HAP-1 (cell line): ENCODE data around the gene HRH2.

Source experiments
- DNase-seq, 2 experiments: peaks; one replicate each; pipeline ENCODE4 v3.0.0-alpha.2; 2016 to 2020; ENCODE audit warnings: low spot score in 2 of 2
- H3K27me3 ChIP-seq: fragments of 250-450 bp; sonication (Bioruptor Pico); 2 replicates; pipeline ENCODE4 v1.5.1; 2020; ENCODE audit warnings: low read depth, mild to moderate bottlenecking, moderate library complexity
- H3K36me3 ChIP-seq: fragments of 250-450 bp; sonication (Bioruptor Pico); replicated peaks from 2 replicates; pipeline ENCODE4 v1.5.1; 2020; ENCODE audit warnings: mild to moderate bottlenecking
- H3K4me1 ChIP-seq: fragments of 250-450 bp; sonication (Bioruptor Pico); 2 replicates; pipeline ENCODE4 v1.5.1; 2020; ENCODE audit warnings: mild to moderate bottlenecking
- H3K4me3 ChIP-seq: fragments of 250-450 bp; sonication (Bioruptor Pico); 2 replicates; pipeline ENCODE4 v1.5.1; 2020; ENCODE audit warnings: mild to moderate bottlenecking, moderate library complexity
- H3K9me3 ChIP-seq: fragments of 250-450 bp; sonication (Bioruptor Pico); 2 replicates; pipeline ENCODE4 v1.5.1; 2020; ENCODE audit warnings: mild to moderate bottlenecking, moderate library complexity
- in situ Hi-C: fragments of 300-500 bp; cut with MboI; formaldehyde crosslinking; loops from 3 replicates; pipeline ENCODE4 v1.14.3; 2020; ENCODE audit warnings: low sequenced_read_pairs, inconsistent platforms, mixed read lengths

Gene HRH2

DNA sequence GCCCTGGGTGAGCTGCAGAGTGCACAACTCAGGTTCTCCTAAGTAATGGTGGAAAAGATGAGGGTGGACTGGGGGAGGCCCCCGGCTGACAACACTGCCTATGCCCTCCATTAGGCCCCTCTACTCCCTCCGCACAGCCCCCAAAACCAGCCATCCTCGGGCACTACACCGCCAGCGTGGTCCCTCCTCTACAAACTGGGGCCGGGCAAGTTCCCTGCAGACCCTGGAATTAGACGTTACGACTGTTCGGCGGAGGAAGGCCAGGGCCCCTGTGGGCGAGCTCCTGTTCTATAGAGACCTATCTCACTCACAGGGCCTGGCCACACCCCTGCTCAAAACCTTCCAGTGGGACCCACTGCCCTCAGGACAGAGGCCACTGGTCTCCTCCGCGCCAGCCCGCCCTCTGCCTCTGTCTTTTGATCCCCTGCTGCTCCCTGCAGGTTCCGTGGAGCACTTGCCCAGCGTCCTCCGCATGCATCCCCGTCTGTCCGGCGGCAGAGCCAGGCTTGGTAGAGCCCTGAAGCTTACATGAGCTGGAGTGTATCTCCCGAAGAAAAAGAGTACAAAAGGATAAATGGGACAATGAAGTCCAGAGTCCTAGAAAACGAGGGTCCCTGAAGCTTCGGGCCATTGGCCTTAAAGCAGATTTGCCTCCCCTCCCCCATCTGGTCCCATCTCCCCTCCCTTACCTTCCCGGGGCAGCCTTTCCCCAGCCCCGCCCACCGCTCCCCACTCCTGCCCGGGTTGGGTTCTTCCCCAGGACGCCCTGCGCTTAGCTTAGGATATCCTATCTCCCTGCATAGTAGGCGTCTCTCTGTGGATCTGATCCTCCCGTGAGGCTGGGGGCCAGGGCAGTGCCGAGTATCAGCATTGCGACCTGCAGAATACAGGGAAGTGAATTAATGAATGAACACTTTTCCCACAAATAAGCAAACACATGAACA, 71.3 kb downstream of the HRH2 start:
- H3K27me3 ChIP-seq: no peaks in the 10 kb centered on the region
- no peaks in the 10 kb centered on the region for H3K9me3 ChIP-seq
- H3K4me1 ChIP-seq: no peaks in the 10 kb centered on the region
- H3K4me3 ChIP-seq: no peak overlapping the region
- no peaks in the 10 kb centered on the region for H3K36me3 ChIP-seq
- DNase-seq: peak in 1 of 2 experiments; percentile 16
- in situ Hi-C loops: loop anchor here (25.0 kb wide), 3 partner anchors 608 to 1383 kb away; no protein-coding TSS in a partner anchor

DNA sequence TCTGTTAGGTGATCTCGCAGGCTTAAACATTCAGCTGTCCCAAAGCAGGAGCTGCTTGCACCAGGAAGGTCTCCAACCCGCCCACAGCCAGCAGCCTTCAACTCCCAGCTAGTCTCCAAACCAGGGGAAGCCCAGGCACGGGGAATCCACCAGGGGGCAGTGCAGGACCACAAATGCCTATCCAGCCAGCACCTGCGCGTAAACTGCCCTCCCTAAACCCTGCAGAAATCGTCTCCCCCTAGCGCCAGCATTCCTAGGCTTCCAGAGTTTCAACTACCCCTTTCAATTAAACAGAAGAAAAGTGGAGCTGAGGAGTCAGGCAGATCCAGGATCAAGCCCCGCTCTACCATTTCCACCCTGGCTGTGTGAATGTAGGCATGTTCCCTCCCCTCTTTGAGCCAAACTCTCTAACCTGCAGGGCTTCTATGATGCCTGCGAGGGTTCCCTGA, 72.0 kb downstream of the HRH2 start:
- in situ Hi-C loops: loop anchor here (25.0 kb wide), 3 partner anchors 607 to 1382 kb away; no protein-coding TSS in a partner anchor
- Histone ChIP-seq H3K4me1 (no peaks in the 10 kb centered on the region), H3K36me3 (no peaks in the 10 kb centered on the region), H3K9me3 (no peaks in the 10 kb centered on the region), H3K27me3 (no peaks in the 10 kb centered on the region), H3K4me3 (no peak overlapping the region)
- peak; percentile 82 to 96 for DNase-seq

DNA sequence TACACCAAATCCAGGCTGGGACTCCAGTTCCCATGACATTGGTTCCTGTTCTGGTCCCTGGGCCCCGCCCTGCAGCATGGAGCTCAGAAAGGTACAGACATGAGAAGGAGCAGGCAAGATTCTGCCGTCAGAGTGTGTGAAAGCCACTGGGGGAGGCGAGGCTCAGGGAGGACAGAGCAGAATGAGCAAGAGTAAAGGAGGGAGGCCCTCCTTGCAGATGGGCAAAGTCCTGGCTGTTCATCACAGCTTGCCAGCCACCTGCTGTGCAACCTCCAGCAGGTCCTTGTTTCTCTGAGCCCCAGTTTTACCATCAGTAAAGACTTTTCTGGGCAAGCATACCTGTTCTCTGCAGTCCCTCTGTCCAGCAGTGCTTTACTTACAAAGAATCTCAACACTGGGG, 73.3 kb downstream of the HRH2 start:
- H3K36me3 ChIP-seq: no peaks in the 10 kb centered on the region
- H3K27me3 ChIP-seq: no peaks in the 10 kb centered on the region
- DNase-seq: no peak
- H3K4me3 ChIP-seq: no peak overlapping the region
- in situ Hi-C loops: loop anchor here (25.0 kb wide), 3 partner anchors 606 to 1381 kb away; no protein-coding TSS in a partner anchor
- H3K9me3 ChIP-seq: no peaks in the 10 kb centered on the region
- no peaks in the 10 kb centered on the region for H3K4me1 ChIP-seq

DNA sequence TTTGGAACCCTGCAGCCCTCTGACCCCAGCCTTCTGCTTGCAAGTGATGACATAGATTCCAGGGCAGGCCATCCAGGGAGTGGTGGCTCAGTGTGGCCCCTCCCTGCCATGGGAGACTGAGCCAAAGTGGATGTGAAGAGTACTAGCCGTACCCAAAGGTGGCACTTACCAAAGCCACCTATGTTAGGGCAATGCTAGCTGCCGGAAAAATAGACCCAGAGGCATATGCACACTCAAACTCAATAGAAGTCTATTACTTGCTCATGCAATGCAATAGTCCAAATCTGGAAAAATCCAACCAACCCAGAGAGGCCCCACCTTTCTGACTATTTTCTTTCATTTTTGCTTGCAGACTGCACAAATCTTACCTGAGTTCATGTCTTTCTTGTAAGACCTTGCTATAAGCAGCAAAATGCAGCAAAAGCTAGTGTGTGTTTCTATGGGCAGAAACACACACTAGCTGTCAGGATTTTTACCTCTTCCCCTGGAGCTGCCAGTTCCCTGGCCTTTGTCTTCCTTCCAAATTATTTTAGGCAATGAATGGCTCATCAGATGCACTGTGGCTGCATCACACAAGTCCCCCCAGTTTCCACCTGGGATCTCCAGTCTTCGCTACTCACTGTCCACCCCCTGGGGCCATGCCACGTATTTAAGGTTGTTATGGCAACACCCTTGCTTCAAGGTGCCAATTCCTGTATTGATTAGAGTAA, 74.0 kb downstream of the HRH2 start:
- Histone ChIP-seq H3K27me3 (no peaks in the 10 kb centered on the region), H3K9me3 (no peaks in the 10 kb centered on the region), H3K4me1 (no peaks in the 10 kb centered on the region), H3K36me3 (no peaks in the 10 kb centered on the region), H3K4me3 (no peak overlapping the region)
- in situ Hi-C loops: loop anchor here (25.0 kb wide), 3 partner anchors 605 to 1380 kb away; no protein-coding TSS in a partner anchor
- DNase-seq: no peak

DNA sequence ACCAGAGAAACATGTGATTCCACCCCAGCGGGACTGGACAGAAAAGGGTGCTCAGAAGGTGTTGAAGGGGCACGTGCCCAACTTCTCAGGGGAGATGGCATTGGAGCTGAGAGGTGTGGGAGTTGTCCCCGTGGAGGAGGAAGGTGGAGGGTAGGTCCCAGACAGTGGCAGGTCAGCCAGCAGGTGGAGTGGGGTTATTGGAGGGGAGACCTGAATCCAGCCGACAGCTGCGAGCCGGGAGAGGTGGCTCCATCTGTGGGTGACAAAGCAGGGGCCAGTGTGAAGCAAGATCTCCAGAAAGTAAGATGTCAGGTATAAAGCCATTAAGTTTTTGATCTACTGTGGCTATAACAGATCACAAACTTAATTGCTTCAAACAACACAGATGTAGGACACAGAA, 75.1 kb downstream of the HRH2 start:
- in situ Hi-C loops: loop anchor here (25.0 kb wide), 3 partner anchors 604 to 1379 kb away; no protein-coding TSS in a partner anchor

DNA sequence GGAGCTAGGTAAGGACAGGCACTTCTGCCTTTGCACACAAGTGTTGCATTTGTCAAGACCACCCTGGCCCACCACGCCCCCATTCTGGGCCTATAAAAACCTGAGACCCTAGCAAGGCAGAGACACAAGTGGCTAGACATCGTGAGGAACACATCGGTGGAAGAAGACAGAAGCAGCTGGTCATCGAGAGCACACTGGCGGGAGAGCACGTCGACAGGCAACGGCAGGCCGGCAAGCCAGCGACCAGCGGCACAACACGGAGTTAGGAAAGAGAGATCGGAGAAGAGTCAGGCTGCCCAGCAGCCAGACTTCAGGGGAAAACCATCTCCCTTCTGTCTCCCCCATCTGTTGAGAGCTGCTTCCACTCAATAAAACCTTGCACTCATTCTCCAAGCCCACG, 76.1 kb downstream of the HRH2 start:
- Histone ChIP-seq H3K4me1 (no peaks in the 10 kb centered on the region), H3K36me3 (no peaks in the 10 kb centered on the region), H3K9me3 (no peaks in the 10 kb centered on the region), H3K4me3 (no peak overlapping the region), H3K27me3 (no peaks in the 10 kb centered on the region; the same call in 1 of the 2 replicates)
- no peak for DNase-seq
- in situ Hi-C loops: loop anchor here (25.0 kb wide), 3 partner anchors 603 to 1378 kb away; no protein-coding TSS in a partner anchor

More for the DNA sequence above, 75.1 kb downstream of the HRH2 start:
- Histone ChIP-seq H3K36me3 (no peaks in the 10 kb centered on the region), H3K4me3 (no peak overlapping the region), H3K4me1 (no peaks in the 10 kb centered on the region), H3K27me3 (no peaks in the 10 kb centered on the region), H3K9me3 (no peaks in the 10 kb centered on the region)
- no peak for DNase-seq

DNA sequence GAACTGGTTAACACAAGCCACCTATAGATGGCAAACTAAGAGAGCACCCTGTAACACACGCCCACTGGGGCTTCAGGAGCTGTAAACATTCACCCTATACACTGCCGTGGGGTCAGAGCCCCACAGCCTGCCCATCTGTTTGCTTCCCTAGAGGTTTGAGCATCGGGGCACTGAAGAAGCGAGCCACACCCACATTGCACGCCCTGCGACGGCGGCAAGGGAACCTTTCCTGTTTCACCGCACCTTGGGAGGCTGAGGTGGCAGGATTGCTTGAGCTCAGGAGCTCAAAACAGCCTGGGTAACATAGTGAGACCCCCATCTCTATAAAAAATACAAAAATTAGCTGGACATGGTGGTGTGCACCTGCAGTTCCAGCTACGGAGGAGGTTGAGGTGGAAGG, 76.6 kb downstream of the HRH2 start:
- no peaks in the 10 kb centered on the region; the same call in 1 of the 2 replicates for H3K27me3 ChIP-seq
- no peaks in the 10 kb centered on the region for H3K9me3 ChIP-seq
- no peak for DNase-seq
- in situ Hi-C loops: loop anchor here (25.0 kb wide), 3 partner anchors 603 to 1378 kb away; no protein-coding TSS in a partner anchor
- no peaks in the 10 kb centered on the region for H3K4me1 ChIP-seq
- no peak overlapping the region for H3K4me3 ChIP-seq
- H3K36me3 ChIP-seq: no peaks in the 10 kb centered on the region

DNA sequence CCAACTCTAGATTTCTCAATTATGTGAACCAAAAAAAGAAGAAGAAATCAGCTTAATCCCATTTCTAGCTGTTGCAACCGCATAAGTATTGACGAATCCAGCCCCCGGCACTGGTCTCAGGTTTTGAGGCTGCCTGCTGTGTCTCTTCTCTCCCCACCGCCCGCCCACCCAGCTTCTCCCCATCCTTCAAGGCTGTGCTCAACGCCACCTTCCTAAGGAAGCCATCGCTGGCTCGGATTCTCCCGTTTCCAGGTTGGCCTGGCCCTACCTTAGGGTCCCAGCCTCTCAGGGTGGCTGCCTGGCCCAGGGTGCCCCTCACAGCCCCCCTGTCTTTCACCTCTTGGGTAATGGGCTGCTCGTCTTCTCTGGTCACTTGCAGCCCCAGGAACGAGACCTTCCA, 77.8 kb downstream of the HRH2 start:
- Histone ChIP-seq H3K36me3 (no peaks in the 10 kb centered on the region), H3K9me3 (no peaks in the 10 kb centered on the region), H3K27me3 (no peaks in the 10 kb centered on the region; the same call in 1 of the 2 replicates), H3K4me3 (no peak overlapping the region), H3K4me1 (no peaks in the 10 kb centered on the region)
- in situ Hi-C loops: loop anchor here (25.0 kb wide), 3 partner anchors 602 to 1377 kb away; no protein-coding TSS in a partner anchor
- DNase-seq: no peak

DNA sequence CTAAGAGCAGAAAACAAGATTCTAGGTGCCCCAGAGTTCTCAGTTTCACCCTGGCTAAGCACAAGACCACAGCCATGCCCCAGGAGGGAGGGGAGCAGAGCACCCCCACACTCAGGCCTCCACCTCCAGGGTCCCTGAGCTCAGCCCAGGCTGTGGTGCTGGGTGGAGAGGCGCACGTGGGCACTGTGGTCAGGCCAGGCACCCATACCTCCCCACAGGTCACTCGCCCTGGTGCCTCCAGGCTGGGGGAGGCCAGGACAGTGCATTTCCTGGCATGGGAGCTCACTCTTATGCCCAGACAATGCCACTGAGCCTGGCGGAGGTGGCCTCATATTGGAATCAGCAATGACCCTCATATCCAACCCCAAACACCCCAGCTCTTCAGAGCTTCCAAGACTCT, 78.8 kb downstream of the HRH2 start:
- H3K27me3 ChIP-seq: no peaks in the 10 kb centered on the region; the same call in 1 of the 2 replicates
- in situ Hi-C loops: loop anchor here (25.0 kb wide), 3 partner anchors 601 to 1376 kb away; no protein-coding TSS in a partner anchor

DNA sequence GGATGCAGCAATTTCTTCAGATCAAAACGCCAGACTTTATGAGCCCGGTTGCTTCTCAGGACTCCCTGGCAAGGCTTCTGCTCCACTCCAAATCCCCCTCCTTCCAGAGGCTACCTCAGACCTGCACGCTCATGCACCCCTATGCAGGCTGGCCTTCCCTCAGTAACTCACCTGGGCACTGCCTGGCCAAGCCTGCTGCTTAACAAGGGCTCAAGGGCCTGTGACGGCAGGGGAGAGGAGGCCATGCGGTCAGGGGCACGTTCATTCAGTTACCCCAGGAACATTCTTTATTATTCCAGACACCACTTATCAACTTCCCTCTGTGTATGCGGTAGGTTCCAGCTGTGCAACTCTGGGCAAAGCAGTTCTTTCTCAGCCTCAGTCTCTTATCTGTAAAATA, 79.6 kb downstream of the HRH2 start:
- no peaks in the 10 kb centered on the region for H3K4me1 ChIP-seq

More for the DNA sequence above, 78.8 kb downstream of the HRH2 start:
- no peaks in the 10 kb centered on the region for H3K9me3 ChIP-seq
- no peak overlapping the region for H3K4me3 ChIP-seq
- H3K36me3 ChIP-seq: no peaks in the 10 kb centered on the region
- H3K4me1 ChIP-seq: no peaks in the 10 kb centered on the region
- DNase-seq: no peak

DNA sequence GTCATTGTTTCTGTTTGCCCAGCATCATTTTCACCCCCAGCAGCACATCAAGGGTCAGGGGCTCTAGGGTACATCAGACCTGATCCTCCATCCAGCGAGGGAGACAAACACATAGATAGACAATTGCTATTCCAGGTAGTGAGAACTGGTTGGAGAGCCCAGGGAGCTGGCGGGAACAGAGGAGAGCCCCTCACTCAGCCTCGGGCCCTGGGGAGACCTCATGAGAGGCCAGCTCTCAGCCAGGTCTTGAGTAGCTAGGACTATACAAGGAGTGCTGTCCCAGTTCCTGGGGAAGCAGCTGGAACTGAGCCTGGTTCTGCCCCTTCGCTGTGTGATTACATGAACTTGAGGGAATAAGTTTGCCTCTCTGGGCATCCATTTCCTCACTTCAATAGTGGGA, 80.3 kb downstream of the HRH2 start:
- DNase-seq: no peak
- no peak overlapping the region for H3K4me3 ChIP-seq
- no peaks in the 10 kb centered on the region for H3K9me3 ChIP-seq
- peaks cover 4% of the 10 kb centered on the region for H3K27me3 ChIP-seq
- no peaks in the 10 kb centered on the region for H3K36me3 ChIP-seq
- no peaks in the 10 kb centered on the region for H3K4me1 ChIP-seq
- in situ Hi-C loops: loop anchor here (25.0 kb wide), 3 partner anchors 599 to 1374 kb away; no protein-coding TSS in a partner anchor

More for the DNA sequence above, 79.6 kb downstream of the HRH2 start:
- no peak for DNase-seq
- in situ Hi-C loops: loop anchor here (25.0 kb wide), 3 partner anchors 600 to 1375 kb away; no protein-coding TSS in a partner anchor
- Histone ChIP-seq H3K4me3 (no peak overlapping the region), H3K27me3 (peaks cover under 1% of the 10 kb centered on the region), H3K36me3 (no peaks in the 10 kb centered on the region), H3K9me3 (no peaks in the 10 kb centered on the region)

DNA sequence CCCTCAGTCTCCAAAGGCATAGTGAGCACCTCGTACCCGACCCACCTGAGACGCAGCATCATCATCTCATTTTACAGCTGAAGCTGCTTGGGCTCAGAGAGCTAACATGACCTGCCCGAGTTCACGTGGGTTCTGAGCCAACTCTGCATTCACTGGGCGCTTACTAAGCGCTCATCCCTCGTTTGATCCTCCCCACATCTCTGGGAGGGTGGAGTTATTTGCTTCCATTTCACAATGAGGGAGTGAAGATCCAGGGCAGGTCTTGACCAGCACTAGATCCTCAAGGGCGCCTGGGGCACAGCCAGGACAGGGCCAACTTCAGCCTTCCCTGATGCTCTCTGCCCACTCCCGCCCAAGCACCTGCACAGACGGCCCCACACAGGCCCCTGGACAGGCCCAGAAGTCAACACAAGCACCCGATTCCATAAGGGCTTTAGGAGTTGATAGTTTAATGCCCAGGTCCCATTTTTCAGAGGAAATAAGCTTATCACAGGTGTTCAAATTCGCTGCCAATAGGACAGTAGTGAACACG, 80.8 kb downstream of the HRH2 start:
- in situ Hi-C loops: loop anchor here (25.0 kb wide), 3 partner anchors 599 to 1374 kb away; no protein-coding TSS in a partner anchor
- Histone ChIP-seq H3K4me3 (no peak overlapping the region), H3K9me3 (no peaks in the 10 kb centered on the region), H3K4me1 (no peaks in the 10 kb centered on the region), H3K27me3 (peaks cover 4% of the 10 kb centered on the region), H3K36me3 (no peaks in the 10 kb centered on the region)
- DNase-seq: no peak

DNA sequence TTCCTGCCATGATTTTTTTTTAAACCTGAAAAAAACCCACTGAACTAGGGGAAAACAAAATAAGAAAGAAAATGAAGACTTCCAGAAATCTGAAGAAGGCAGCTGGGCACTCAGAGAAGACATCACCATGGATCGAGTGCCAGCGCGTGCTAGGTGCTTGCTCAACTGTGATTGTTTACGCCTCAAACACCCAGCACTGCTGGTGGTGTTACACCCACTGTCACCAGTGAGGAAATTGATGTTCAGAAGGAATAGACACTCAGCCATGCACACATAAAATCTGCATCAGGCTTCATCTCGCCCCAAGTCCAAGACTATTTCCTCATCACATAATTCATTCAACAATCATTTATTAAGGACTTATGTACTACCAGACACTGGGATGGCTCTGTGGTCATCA, 82.1 kb downstream of the HRH2 start:
- no peak for DNase-seq
- in situ Hi-C loops: loop anchor here (25.0 kb wide), 3 partner anchors 597 to 1372 kb away; no protein-coding TSS in a partner anchor
- no peaks in the 10 kb centered on the region for H3K36me3 ChIP-seq
- no peaks in the 10 kb centered on the region for H3K9me3 ChIP-seq
- no peak overlapping the region for H3K4me3 ChIP-seq
- peaks cover 4% of the 10 kb centered on the region for H3K27me3 ChIP-seq
- no peaks in the 10 kb centered on the region for H3K4me1 ChIP-seq
